Endothelial cell of hepatic sinusoid (primary cell): ENCODE measurements around the gene DEFB123.

Experiments used
- in situ Hi-C: cut with HindIII; loops from 2 replicates; pipeline ENCODE4 v1.10.0; 2017; ENCODE audit warnings: low sequenced_read_pairs

The DEFB123 gene

DNA sequence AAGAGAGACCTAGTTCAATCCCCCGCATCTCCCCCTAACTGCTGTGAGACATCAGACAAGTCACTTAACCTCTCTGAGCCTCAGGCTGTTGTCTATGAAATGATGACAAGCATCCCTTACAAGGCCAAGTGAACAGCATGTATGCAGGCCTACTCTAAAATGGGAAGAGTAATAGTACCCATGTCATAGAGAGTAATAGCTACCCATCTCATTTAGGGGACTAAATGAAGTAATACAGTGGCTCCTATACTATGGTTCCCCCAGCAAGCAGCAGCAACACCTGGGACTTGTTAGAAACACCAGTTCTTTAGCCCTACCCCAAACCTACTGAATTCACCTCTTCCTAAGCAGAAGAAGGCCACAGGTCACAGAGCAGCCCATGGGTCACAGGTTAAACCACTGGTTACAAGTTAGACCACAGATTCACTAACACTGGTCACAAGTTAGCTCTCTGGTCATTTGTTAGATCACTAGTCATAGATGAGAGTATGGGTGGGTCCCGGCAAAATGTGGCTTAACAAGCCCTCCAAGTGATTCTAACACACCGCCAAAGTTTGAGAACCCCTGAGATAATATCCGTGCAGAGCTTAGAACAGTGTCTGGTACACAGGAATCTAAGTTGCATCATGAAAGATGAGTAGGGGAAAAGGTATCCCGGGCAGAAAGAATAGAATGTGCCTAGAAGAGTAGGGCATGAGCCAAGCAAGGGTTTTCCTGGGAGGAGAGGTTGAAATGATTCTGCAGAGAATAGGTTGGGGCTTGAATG is 33.1 kb downstream of the DEFB123 start:
- in situ Hi-C loops, result no loop called here

DNA sequence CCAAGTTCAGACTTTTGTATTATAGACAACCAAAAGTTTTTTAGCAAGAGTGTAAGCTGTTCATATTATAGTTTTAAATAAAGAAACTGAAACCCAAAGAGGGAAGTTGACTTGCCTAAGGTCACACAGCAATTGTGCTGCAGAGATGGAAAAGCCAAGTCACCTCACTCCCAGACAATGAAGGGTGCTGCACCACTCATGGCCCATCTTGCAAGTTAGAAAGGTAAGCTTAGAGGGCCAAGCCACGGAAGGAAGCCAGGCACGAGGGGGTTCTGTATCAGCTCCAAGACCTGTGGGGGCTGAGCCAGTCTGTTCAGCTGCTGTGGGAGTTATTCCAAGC is 33.6 kb downstream of the DEFB123 start:
- in situ Hi-C loops, result no loop called here

DNA sequence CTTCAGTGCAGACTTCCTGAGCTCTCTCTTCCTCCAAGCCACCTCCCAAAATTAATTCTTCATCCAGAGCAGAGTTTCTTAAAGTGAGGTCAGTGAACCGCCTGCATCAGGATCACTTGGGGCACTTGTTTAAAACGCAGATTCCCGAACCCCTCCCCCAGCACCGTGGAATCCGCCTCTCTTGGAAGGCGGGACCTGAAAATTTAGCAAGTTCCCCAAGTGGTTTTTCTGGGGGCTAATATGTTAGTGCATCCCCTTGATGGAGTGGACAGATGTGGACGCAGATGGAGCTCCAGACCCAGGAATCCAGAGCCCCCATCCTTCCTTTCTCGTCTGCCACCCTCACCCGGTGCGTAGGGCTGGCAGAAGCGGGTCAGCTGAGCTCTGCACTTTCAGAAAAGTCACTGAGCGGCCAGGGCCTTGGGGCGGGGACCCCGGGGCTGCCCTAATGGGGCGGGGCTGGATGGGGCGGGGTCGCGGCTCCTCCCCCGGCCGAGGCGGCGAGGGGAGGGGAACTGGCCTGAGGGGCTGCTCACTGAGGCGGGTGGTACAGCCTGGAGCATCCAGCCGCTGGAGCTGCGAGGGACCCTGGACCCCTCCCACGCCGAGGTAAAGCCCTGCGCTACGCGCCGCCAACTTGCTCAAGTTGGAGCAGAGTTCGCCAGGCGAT is 34.5 kb downstream of the DEFB123 start, which contains the start of the genes DEFB124 and REM1:
DEFB124 (minus strand) TSS at position 370 of the 670 bp plus-strand sequence. CDS start 2,114 bp downstream, outside the sequence.
REM1 (plus strand) TSS at position 531 of the 670 bp plus-strand sequence. CDS start 1,158 bp downstream, outside the sequence.
- in situ Hi-C loops, result no loop called here

DNA sequence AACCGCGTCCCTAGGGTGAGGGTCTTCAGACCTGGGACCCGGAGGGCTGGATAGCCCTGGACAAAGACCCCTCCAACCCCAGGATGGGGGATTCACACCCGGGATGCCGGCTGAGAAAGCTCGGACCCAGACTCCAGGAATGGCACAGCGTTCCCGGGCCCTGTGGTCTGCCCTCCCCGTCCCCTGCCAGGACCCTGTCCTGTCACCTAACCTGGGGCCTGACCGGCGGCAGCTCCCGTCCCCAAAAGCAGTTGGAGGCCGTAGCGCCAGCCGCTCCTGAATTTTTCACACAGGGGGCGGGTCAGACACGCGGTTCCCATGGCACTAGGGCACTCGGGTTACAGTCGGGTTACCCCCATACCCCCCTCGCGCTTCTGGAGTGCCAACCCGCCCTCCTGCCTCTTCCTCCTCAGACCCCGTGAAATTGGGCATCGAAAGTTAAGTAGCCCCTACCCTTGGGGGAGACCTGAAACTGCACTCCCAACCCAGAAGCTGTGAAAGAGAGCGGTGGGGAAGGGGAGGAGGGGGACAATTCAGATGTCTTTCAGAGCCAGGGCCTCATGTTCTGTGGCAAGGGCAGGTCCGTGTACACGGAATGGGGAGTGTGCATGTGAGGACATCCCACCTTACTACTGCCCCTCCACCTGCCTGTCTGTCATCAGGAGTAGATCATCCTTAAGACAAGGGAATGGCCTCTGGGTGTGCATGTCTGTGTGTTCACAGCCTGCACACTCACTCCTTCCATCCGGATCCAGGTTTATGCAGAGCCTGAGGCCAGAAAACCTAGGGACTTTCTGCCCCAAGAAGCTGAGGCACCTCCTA is 35.3 kb downstream of the DEFB123 start:
- in situ Hi-C loops, result no loop called here

DNA sequence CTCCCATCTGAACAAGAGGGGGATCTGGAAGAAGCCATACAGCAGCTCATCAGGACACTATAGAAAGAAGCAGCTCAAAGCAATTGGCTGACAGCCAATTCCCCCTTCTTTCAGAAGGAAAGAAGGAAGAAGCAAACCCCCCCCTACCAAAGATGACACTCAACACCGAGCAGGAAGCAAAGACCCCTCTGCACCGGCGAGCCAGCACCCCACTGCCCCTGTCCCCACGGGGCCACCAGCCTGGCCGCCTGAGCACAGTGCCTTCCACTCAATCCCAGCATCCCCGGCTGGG is 35.8 kb downstream of the DEFB123 start:
- in situ Hi-C loops, result no loop called here

DNA sequence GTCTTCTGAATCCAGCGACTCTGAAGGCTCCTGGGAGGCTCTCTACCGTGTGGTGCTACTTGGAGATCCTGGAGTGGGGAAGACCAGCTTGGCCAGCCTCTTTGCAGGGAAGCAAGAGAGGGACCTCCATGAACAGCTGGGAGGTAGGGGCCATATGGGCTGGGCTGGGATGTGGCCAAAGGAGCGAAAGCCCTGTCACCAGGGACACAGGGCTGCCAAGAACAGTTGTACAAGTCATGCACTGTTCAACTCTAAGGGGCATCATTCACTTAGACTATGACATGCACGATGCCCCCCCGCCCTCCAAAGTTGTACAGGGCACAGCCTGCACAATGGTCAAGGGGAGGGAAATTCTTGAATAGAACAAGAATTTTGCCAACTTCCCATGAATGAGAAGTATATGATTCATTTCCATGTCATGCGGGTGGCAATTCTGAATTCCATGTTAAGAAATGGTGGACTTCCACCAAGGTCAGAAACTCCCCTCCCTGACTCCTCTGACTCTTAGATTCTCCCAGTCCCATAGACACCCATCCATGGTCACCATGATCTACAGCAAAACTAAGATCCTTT is 36.3 kb downstream of the DEFB123 start:
- in situ Hi-C loops, result no loop called here

DNA sequence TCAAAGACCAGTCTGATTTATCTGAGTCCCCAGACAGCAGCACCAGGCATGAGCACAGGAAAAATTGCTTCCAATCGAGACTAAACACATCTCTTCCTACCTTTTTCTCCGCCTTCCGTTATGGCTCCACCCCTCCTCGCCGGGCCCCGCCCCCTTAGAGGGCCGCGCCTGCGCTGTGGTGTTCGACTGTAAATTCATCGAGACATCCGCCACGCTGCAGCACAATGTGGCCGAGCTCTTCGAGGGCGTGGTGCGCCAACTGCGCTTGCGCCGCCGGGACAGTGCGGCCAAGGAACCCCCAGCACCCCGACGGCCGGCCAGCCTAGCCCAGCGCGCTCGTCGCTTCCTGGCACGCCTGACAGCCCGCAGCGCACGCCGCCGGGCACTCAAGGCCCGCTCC is 43.6 kb downstream of the DEFB123 start:
- in situ Hi-C loops, result no loop called here

DNA sequence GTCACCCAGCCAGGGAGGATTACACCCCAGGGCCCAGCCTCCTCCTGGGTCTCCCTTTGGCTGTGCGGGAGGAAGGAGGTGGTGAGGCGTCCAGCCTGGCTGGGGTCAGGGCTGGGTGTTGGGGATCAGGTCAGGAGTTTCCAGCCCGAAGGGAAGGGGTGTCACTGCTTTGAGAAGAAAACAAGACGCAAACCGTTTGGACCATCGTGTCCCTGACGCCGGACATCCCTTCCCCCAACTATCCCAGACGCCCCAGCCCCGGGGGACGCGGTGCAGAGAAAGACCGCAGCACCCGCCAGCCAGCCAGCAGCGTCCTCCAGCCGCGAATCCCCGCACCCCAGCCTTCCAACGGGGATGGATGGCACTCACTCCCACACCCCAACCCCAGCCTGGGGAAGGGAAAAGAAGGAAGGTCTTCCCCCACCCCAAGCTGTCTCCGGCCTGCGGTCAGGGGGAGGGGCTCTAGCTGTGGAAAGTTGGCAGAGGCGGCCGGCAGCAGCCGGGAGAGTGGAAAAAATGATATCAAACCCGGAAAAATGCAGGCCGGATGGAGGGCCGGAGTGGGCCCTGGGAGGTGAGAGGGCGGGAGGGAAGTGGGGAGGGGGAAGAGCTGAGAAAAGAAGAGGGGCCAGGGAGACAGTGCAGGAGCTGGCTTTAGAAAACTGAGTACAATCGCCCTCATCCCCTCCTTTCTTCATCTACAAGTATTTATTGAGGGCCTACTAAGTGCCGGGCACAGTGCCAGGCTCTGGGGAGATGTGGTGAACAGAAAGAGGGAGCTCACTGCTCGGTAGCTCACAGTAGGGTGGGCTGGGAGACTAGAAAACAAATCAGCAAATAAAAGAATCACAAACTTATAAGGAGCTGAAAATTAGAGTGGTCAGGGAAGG is 45.3 kb downstream of the DEFB123 start:
- in situ Hi-C loops, result no loop called here

DNA sequence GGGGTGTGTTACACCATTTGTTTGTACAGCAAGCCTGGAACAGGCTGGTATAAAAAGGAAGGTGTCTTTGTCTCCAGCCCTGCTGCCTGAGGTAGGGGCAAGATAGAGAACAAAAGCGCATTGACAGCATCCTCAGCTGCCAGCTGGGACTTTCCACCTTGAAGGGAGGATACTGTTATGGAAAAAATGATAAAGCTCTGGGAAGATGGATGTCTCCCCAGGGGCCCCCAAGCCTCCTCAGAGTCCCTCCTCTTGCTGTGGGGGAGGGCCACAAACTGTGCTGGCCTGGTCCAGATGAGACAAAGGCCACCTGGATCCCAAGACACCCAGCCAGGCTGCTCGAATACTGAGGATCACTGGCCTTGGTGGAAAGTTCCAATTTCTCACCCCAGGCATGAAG is 47.7 kb downstream of the DEFB123 start:
- in situ Hi-C loops, result no loop called here

DNA sequence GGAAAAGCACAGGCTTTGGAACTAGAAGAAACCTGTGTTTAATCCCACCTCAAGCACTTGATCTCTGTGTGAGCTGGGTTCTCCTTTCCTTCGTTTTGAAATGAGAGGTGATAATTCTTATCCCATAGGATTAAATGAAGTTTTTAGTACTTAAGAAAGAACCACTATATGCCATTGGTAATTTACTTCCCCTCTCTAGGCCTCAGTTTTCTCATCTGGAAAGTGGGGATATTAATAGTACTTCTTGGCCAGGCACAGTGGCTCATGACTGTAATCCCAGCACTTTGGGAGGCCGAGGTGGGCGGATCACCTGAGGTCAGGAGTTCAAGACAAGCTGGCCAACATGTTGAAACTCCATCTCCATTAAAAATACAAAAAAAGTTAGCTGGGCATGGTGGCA is 48.7 kb downstream of the DEFB123 start:
- in situ Hi-C loops, result no loop called here

DNA sequence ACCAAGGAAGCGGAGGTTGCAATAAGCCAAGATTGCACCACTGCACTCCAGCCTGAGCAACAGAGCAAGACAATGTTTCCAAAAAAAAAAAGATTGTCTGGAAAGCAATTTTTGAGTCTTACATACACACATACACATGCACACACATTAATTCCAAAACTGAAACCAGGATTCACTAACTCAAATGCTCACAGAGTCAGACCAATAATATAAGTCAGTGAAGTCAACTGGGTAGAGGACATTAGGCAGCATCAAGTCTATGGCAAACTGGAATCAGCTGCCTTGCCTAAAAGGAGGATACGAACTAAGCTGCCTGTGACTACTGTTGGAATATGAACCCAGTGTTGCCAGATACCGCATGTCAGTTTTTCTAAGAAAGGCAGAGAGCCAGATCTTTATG is 50.3 kb downstream of the DEFB123 start:
- in situ Hi-C loops, result no loop called here

DNA sequence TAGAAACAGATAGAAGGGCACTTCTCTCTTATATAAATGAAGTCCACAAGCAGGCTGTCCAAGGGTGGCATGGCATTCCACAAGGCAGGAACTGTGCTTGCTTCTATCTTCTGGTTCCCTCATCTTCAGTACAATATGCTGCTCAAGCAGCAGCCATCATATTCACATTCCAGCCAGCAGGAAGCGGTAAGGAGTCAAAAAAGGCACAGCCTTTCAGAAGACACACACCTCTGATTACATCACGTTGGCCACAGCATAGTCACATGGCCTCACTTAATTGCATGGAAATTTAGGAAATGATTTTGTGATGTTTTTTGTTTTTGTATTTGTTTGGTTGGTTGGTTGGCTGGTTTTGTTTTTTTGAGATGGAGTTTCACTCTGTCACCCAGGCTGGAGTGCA is 53.7 kb downstream of the DEFB123 start:
- in situ Hi-C loops, result no loop called here

DNA sequence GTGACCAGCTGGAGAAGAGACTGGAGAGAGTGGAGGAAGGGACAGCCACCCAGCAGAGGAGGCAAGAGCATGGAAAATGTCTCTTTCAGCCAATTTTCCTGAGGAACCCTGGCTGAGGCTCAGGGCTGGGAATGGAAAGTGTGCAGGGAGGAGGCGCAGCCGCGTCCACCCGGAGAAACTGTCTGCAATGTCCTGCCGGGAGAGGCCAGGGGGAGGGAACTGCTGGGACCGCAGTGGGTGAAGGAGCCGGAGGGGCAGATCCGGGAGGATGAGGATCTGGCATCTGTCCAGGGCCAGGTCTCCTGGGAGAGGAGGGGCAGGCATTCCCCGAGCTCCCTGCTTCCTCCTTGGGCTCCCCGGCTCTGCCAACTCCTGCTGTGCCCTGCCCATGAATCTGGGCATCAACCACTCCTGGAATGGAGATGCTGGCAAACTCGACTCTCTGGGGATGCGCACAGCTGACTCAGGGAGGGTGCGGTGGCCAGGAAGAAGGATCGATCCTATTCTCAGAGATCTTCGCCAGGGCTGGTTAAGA is 56.4 kb downstream of the DEFB123 start:
- in situ Hi-C loops, result loop anchor here (5.0 kb wide), 1 partner anchor 75 kb away; no protein-coding TSS in a partner anchor

DNA sequence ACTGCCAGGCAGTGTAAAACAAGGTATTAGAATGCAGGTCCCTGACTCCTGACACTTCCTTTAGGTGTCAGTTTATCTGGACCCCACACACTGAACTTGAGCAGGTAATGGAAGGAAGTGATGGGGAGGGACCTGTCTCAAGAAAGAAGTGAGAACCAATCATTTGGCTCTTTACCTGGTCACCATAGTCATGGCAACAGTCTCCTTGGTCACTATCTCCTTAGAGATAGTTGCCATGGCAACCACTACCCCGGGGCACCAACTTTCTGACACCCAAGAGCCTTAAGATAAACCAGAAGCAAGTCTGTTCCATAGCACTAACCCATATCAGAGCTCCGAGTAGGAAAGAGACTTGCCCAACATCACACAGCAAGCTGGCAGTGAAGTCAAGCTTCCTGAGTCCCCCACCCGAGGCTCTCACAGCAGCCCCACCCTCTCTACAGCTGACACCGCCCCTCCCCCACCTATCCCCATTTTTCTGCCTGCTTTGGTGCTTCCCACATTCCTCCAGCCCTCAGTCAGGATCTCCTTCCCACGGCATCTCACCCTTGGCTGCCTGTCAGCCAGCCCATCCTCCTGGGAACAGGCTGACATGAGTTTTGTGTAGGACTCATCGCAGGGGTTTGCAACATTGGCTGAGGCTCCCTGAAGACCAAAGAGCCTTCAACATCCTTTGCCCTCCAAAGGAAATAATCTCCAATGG is 57.6 kb downstream of the DEFB123 start:
- in situ Hi-C loops, result loop anchor here (5.0 kb wide), 1 partner anchor 76 kb away; no protein-coding TSS in a partner anchor
